Karpas-422 (cell line): ENCODE data around the gene HLA-DOB. TPM values are rescaled to one million over a fixed set of nuclear protein-coding genes. Genes with fewer than 3 reads are reported as not detected.

Source experiments
- DNase-seq: peaks from one replicate; pipeline ENCODE4 v3.0.0-alpha.2; 2015
- H2AFZ ChIP-seq: fragments of 200-600 bp; sonication (generic); 2 replicates; pipeline ENCODE4 v1.6.1; 2014; ENCODE audit warnings: antibody characterized with exemption, low read length, mixed read lengths
- H3K27ac ChIP-seq: fragments of 200-600 bp; sonication (generic); 2 replicates; pipeline ENCODE4 v1.5.1; 2014; ENCODE audit warnings: mild to moderate bottlenecking, low read length, moderate library complexity
- H3K27me3 ChIP-seq: fragments of 200-600 bp; sonication (generic); 2 replicates; pipeline ENCODE4 v1.6.1; 2014; ENCODE audit warnings: low read length, mixed read lengths
- H3K36me3 ChIP-seq: fragments of 200-600 bp; sonication (generic); 2 replicates; pipeline ENCODE4 v1.6.1; 2014; ENCODE audit warnings: low read length, mixed read lengths; ENCODE audit not compliant: insufficient read depth
- H3K4me1 ChIP-seq: fragments of 200-600 bp; sonication (generic); 2 replicates; pipeline ENCODE4 v1.6.1; 2014; ENCODE audit warnings: mild to moderate bottlenecking, low read length, mixed read lengths
- H3K4me2 ChIP-seq: fragments of 200-600 bp; sonication (generic); 2 replicates; pipeline ENCODE4 v1.6.1; 2014; ENCODE audit warnings: low read length, low read depth, mild to moderate bottlenecking; ENCODE audit not compliant: poor library complexity, severe bottlenecking
- H3K4me3 ChIP-seq: fragments of 200-600 bp; sonication (generic); 2 replicates; pipeline ENCODE4 v1.5.1; 2014; ENCODE audit warnings: mild to moderate bottlenecking, antibody characterized with exemption, low read length, mixed read lengths
- H3K79me2 ChIP-seq: fragments of 200-600 bp; sonication (generic); 2 replicates; pipeline ENCODE4 v1.6.1; 2014; ENCODE audit warnings: mild to moderate bottlenecking, low read length, mixed read lengths
- H3K9ac ChIP-seq: fragments of 200-600 bp; sonication (generic); 2 replicates; pipeline ENCODE4 v1.6.0; 2014; ENCODE audit warnings: low read length
- H3K9me2 ChIP-seq: fragments of 200-600 bp; sonication (generic), shearing (Covaris generic); replicated peaks from 2 replicates; pipeline ENCODE4 v1.6.0; 2014; ENCODE audit warnings: mild to moderate bottlenecking, low read length, moderate library complexity; ENCODE audit not compliant: insufficient read depth
- H3K9me3 ChIP-seq: fragments of 300-700, 200-600 bp; sonication (generic); 2 replicates; pipeline ENCODE4 v1.6.1; 2014; ENCODE audit warnings: low read length, mixed read lengths
- H4K20me1 ChIP-seq: fragments of 200-600 bp; sonication (generic); 2 replicates; pipeline ENCODE4 v1.6.1; 2014; ENCODE audit warnings: mild to moderate bottlenecking, antibody characterized with exemption, low read length, low read depth; ENCODE audit not compliant: insufficient read depth
- total RNA-seq: library from RNA; depleted of rRNA; stranded (reverse); fragments of >200 nt; shearing (Covaris generic); gene quantifications from 2 replicates; pipeline ENCODE4 v1.2.3, GENCODE V29; 2014; ENCODE audit warnings: low replicate concordance

The HLA-DOB gene
- total RNA-seq, 1 experiment from 2014 or later = 91.6 TPM

DNA sequence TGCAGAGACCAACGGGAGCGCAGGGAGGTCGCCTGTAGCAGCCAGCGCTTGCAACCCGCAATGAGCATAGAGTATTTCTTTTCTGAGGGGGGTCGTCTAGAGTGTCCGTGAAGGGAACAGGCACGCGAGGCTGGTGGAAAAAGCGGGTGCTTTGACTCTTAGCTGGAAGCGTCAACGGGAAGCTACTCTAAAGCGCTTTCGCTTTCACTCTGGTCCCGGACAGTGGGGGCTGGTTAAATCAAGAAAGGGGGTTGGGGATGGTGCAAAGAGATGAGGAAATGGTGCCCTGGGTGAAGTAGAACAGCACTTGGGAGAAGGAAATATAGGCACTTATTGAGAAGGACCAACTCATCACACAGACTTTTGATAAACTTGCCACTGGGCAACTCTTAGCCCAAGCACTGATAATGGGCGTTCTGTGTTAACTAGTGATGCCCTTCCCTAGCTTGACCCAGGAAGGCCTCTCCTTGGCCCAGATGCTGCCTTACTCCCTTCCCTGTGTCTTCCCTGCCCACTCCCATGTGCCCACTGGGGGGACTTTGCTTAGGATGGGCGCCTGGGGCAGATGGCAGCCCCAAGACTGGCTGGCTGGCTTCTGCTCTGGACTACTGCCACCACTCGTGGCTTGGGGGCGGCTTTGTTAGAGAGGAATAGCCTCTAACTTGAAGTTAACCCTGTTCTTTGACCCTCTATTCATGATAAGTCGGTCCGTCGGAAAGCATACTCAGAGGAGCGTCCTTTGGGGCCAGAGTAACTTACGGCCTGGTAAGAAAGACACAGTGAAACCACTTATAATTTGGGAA, 37.8 kb upstream of the HLA-DOB start:
- Histone ChIP-seq H3K4me3 (peak overlapping the region; percentile 81), H3K4me1 (peaks cover 37% of the 10 kb centered on the region), H3K27ac (peak overlapping the region; percentile 85), H3K9me3 (no peaks in the 10 kb centered on the region), H4K20me1 (no peaks in the 10 kb centered on the region), H3K36me3 (peaks cover 39% of the 10 kb centered on the region), H3K79me2 (peaks cover 72% of the 10 kb centered on the region), H3K4me2 (peak overlapping the region; percentile 87), H3K27me3 (no peaks in the 10 kb centered on the region), H3K9ac (peak overlapping the region; percentile 98), H2AFZ (no peak overlapping the region), H3K9me2 (no peaks in the 10 kb centered on the region)
- peak; percentile 86 for DNase-seq

DNA sequence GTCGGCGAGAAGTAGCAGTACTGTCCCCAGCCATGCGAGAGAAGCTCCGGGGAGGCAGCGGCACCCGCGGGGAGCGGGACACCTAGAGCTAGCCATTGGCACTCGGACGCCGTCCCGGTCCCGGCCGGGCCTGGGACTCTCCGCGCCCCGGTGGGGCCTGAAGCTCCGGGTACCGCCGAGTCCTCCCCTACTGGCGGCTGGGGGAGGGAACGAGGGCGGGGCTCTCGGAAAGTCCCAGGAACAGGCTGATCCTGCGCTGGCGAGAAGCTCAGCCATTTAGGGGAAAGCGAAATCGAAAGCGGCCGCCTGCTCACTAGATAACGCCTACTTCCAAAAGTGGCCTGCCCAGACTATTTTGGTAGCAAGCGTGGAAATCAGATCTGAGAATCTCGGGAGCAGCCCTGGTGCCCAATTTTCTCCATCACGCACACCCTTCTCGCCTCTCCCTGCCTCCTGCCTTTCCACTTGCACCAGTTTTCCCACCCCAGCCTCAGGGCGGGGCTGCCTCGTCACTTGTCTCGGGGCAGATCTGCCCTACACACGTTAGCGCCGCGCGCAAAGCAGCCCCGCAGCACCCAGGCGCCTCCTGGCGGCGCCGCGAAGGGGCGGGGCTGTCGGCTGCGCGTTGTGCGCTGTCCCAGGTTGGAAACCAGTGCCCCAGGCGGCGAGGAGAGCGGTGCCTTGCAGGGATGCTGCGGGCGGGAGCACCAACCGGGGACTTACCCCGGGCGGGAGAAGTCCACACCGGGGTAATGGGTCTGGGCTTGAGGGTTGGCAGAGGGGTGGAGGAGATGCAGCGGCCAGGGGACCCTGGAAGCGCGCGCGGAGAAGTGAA, 37.0 kb upstream of the HLA-DOB start, which contains the start of the genes PSMB9 and TAP1:
PSMB9 (plus strand) TSS at position 652 of the 835 bp plus-strand sequence; CDS start at position 690, 38 bp downstream.
TAP1 (minus strand) TSS at position 164 of the 835 bp plus-strand sequence; CDS start at position 96, 68 bp downstream.
- H3K4me2 ChIP-seq = peak within 1 kb of the TSS; percentile 87
- peaks cover 36% of the 10 kb centered on the region for H3K36me3 ChIP-seq
- no peaks in the 10 kb centered on the region for H4K20me1 ChIP-seq

DNA sequence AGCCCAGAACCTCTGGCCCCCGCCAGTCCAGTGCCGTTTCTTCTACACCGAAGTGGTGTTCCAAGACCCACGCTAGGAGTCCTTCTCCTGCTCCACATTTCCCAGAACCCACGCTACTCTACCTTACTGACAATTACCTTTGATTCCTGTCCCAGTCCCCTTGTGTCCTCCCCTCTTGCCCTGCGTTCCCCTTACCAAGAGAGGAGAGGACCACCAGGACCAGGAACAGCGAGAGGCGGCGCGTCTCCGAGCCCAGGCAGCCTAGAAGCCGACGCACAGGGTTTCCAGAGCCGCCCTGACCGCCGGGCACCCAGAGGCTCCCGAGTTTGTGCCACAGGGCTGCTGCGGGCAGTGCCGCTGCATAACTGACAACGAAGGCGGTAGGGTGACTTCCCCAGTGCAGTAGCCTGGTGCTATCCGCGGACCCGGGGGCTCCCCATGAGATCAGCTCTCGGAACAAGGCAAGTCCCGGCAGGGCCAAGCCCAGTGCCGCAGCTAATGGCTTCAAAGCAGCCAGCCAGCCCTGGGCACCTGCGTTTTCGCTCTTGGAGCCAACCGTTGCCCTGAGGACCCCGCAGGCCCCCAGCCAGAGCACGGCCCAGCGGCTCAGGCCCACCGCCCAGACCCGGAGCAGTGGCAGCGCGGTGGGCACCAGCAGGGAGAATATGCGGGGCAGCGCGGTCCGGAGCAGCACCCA, 36.2 kb upstream of the HLA-DOB start:
- peak overlapping the region; percentile 87 for H3K4me2 ChIP-seq
- no peaks in the 10 kb centered on the region for H3K9me2 ChIP-seq
- peaks cover 35% of the 10 kb centered on the region for H3K36me3 ChIP-seq
- peaks cover 46% of the 10 kb centered on the region for H3K4me1 ChIP-seq
- H3K4me3 ChIP-seq = peak overlapping the region; percentile 81
- no peaks in the 10 kb centered on the region for H3K9me3 ChIP-seq
- no peak overlapping the region; the same call in 1 of the 2 replicates for H2AFZ ChIP-seq
- H4K20me1 ChIP-seq = no peaks in the 10 kb centered on the region
- peak overlapping the region; percentile 85 for H3K27ac ChIP-seq
- H3K27me3 ChIP-seq = no peaks in the 10 kb centered on the region
- H3K79me2 ChIP-seq = peaks cover 83% of the 10 kb centered on the region
- peak overlapping the region; percentile 98 for H3K9ac ChIP-seq
- DNase-seq = peak; percentile 74

More for the DNA sequence above, 37.0 kb upstream of the HLA-DOB start, which contains the start of the genes PSMB9 and TAP1:
- peaks cover 77% of the 10 kb centered on the region for H3K79me2 ChIP-seq
- peaks cover 41% of the 10 kb centered on the region for H3K4me1 ChIP-seq
- H3K4me3 ChIP-seq = peak within 1 kb of the TSS; percentile 81
- no peaks in the 10 kb centered on the region for H3K9me2 ChIP-seq
- no peaks in the 10 kb centered on the region for H3K27me3 ChIP-seq
- peak within 1 kb of the TSS; percentile 98 for H3K9ac ChIP-seq
- H3K9me3 ChIP-seq = no peaks in the 10 kb centered on the region
- H2AFZ ChIP-seq = peak within 1 kb of the TSS; percentile 39; the same call in 1 of the 2 replicates
- peak; percentile 96 for DNase-seq
- peak within 1 kb of the TSS; percentile 85 for H3K27ac ChIP-seq

DNA sequence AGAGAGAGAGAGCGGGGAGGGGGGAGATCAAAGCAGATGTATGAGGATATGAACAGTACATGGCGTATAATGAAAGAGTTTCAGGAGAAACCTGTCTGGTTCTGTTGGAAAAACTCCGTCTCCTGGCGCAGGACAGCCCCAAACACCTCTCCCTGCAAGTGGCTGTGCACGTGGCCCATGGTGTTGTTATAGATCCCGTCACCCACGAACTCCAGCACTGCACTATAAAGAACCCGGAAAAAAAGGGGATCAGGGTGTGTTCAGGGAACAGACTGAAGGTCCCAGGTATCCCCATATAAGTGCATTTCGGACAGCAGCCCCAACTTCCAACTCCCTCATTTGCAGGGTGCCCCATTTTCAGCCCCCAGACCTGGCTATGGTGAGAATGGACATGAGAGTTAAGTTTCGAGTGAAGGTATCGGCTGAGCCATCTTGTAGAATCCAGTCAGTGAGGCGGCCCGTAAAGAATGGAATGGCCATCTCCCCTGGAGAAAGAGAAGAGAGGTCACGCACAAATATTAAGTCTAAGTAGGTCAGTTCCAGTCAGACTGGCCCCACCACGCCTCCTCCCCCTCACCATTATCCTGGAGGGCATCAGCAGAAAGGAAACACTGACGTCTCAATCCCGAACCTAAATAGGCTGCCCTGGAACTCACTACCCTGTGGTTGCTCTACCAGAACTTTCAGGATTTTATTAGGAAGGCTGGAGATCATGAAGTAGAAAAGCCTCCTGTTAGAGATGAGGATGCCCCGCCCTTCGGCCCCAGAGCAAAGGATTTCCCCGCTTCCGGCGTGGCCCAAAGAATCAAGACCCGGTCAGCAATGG, 35.4 kb upstream of the HLA-DOB start:
- H3K9ac ChIP-seq = peak overlapping the region; percentile 98
- H3K9me2 ChIP-seq = no peaks in the 10 kb centered on the region
- no peak overlapping the region for H2AFZ ChIP-seq
- peak overlapping the region; percentile 85 for H3K27ac ChIP-seq
- peaks cover 52% of the 10 kb centered on the region for H3K4me1 ChIP-seq
- H3K27me3 ChIP-seq = no peaks in the 10 kb centered on the region
- peaks cover 83% of the 10 kb centered on the region for H3K79me2 ChIP-seq
- peaks cover 35% of the 10 kb centered on the region for H3K36me3 ChIP-seq
- no peaks in the 10 kb centered on the region for H4K20me1 ChIP-seq
- peak overlapping the region; percentile 81 for H3K4me3 ChIP-seq
- no peaks in the 10 kb centered on the region for H3K9me3 ChIP-seq
- peak; percentile 80 for DNase-seq
- peak overlapping the region; percentile 87 for H3K4me2 ChIP-seq

DNA sequence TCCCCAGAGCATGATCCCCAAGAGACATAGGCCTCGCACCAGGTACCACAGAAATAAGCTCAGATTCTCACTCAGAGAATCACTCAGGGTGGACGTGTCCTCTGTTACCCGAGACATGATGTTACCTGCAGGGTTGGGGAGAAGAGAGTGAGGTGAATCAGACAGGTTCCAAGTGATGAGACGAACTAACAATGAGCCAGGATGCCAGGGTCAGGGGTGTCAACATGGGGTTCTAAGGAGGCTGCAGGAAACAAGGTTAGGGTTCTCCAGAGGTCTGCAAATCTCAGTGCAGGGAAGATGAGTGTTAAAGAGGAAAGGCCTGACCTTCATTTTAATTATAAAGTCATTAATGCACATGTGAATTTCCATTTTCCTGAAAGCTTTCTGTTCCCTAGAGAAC, 34.2 kb upstream of the HLA-DOB start:
- H3K9ac ChIP-seq = peak overlapping the region; percentile 98
- H3K27ac ChIP-seq = peak overlapping the region; percentile 85
- DNase-seq = no peak
- H4K20me1 ChIP-seq = no peaks in the 10 kb centered on the region
- H3K9me2 ChIP-seq = no peaks in the 10 kb centered on the region
- peaks cover 57% of the 10 kb centered on the region for H3K4me1 ChIP-seq
- H3K4me2 ChIP-seq = peak overlapping the region; percentile 87
- H3K36me3 ChIP-seq = peaks cover 46% of the 10 kb centered on the region
- no peaks in the 10 kb centered on the region for H3K27me3 ChIP-seq
- peak overlapping the region; percentile 81; the same call in 1 of the 2 replicates for H3K4me3 ChIP-seq
- no peak overlapping the region for H2AFZ ChIP-seq
- no peaks in the 10 kb centered on the region for H3K9me3 ChIP-seq
- peaks cover 83% of the 10 kb centered on the region for H3K79me2 ChIP-seq

DNA sequence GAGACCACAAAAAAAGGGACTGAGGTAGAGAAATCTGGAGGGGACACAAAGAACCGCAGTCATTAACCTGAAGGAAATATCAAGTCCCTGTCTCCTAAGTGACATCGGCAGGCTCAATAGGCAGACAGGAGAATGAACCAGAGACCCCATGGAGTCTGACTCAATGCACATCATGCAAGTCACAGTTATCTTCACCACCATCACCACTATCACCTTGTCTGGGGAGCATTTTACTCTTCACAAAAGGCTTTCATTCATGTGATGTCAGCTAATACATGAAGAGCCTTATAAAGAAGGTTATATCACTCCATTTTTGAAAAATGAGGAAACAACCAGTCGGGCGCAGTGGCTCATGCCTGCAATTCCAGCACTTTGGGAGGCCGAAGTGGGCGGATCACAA, 32.3 kb upstream of the HLA-DOB start:
- H4K20me1 ChIP-seq = no peaks in the 10 kb centered on the region
- no peak overlapping the region for H2AFZ ChIP-seq
- peaks cover 49% of the 10 kb centered on the region for H3K36me3 ChIP-seq
- H3K79me2 ChIP-seq = peaks cover 71% of the 10 kb centered on the region
- no peaks in the 10 kb centered on the region for H3K9me2 ChIP-seq
- no peak overlapping the region for H3K4me2 ChIP-seq
- H3K9ac ChIP-seq = no peak overlapping the region
- no peaks in the 10 kb centered on the region for H3K9me3 ChIP-seq
- peaks cover 60% of the 10 kb centered on the region for H3K4me1 ChIP-seq
- no peak overlapping the region for H3K27ac ChIP-seq
- no peaks in the 10 kb centered on the region for H3K27me3 ChIP-seq
- H3K4me3 ChIP-seq = no peak overlapping the region
- DNase-seq = no peak

DNA sequence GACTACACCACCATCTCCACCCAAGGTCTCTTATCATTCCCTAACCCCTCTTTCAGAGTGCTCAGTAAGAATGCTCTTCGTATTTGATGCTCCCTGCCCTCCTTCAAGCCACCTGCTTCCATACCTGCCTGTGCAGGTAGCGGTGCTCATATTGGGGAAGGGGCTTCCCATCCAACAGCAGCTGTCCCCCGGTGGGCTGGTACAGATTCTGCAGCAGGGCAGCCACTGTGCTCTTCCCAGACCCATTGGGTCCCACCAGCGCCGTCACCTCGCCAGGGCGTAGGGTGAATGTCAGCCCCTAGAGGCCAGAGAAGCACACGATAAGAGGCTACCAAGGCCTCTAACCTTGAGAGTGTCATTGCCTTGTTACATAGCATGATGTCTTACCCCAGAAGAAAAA, 31.0 kb upstream of the HLA-DOB start:
- H3K4me1 ChIP-seq = peaks cover 66% of the 10 kb centered on the region
- no peak overlapping the region for H3K9ac ChIP-seq
- H3K4me2 ChIP-seq = no peak overlapping the region
- peaks cover 50% of the 10 kb centered on the region for H3K36me3 ChIP-seq
- no peaks in the 10 kb centered on the region for H3K9me2 ChIP-seq
- H3K27ac ChIP-seq = no peak overlapping the region
- no peaks in the 10 kb centered on the region for H3K27me3 ChIP-seq
- no peaks in the 10 kb centered on the region for H3K9me3 ChIP-seq
- peaks cover 73% of the 10 kb centered on the region for H3K79me2 ChIP-seq
- no peak overlapping the region for H2AFZ ChIP-seq
- no peak overlapping the region for H3K4me3 ChIP-seq
- DNase-seq = no peak
- H4K20me1 ChIP-seq = no peaks in the 10 kb centered on the region
